Body of pancreas (tissue), 4 donors: ENCODE data around the gene MOGAT3. TPM values are rescaled to one million over a fixed set of nuclear protein-coding genes. Genes with fewer than 3 reads are reported as not detected.

Source experiments
- ATAC-seq: fragments of 150-250 bp; one replicate; pipeline ENCODE4 v1.9.1; 2016
- DNase-seq, 4 donors: peaks; one replicate each; pipeline ENCODE4 v3.0.0-alpha.2; 2019
- H3K27ac ChIP-seq, 4 donors: fragments of 200-600 bp; sonication (generic); 1 replicate in 3 of 4; 2 replicates in 1 of 4; pipeline versions ENCODE4 v1.5.1 to v1.6.1; 2016 to 2019; ENCODE audit warnings: mild to moderate bottlenecking in 1 of 4, mixed read lengths in 1 of 4, moderate library complexity in 1 of 4
- H3K27me3 ChIP-seq, 2 donors: fragments of 200-600 bp; sonication (generic); one replicate each; pipeline ENCODE4 v1.6.0; 2016; ENCODE audit warnings: mild to moderate bottlenecking in 1 of 2
- H3K36me3 ChIP-seq, 2 donors: fragments of 200-600 bp; sonication (generic); replicated peaks in 1 of 2; 2 replicates each; pipeline ENCODE4 v1.5.1; 2016; ENCODE audit warnings: low read depth in 2 of 2; ENCODE audit not compliant: insufficient read depth in 1 of 2
- H3K4me1 ChIP-seq: fragments of 200-600 bp; sonication (generic); one replicate; pipeline ENCODE4 v1.6.0; 2016
- H3K4me3 ChIP-seq, 2 donors: fragments of 200-600 bp; sonication (generic); 1 replicate in 1 of 2; 2 replicates in 1 of 2; pipeline ENCODE4 v1.5.1; 2016 to 2019
- H3K9me3 ChIP-seq, 3 donors: fragments of 200-600 bp; sonication (generic); 1 replicate in 2 of 3; 2 replicates in 1 of 3; pipeline ENCODE4 v1.5.1; 2016
- CTCF ChIP-seq, 7 experiments: fragments of 450-650 bp in 4 of 7; fragments of 200-600 bp in 3 of 7; sonication (generic) in 3 of 7; IDR thresholded peaks; one replicate each; pipeline ENCODE4 v1.5.1; 2016 to 2019; ENCODE audit warnings: antibody characterized with exemption in 7 of 7
- POLR2A ChIP-seq, 3 donors: fragments of 450-650 bp; IDR thresholded peaks; one replicate each; pipeline ENCODE4 v1.6.1; 2016; ENCODE audit warnings: antibody characterized with exemption in 3 of 3, mild to moderate bottlenecking in 2 of 3
- WGBS, 2 donors: methylation state at CpG; one replicate each; pipeline ENCODE4 v1.1.5; 2017; 5-methylcytosine and 5-hydroxymethylcytosine counted together
- intact Hi-C: fragments of 100-400 bp; cut with DNase I; formaldehyde crosslinking; loops from one replicate; pipeline ENCODE4 v1.15.1; 2023
- total RNA-seq, 2 donors: library from RNA; depleted of rRNA; stranded (reverse); fragments of >200 nt; gene quantifications; one replicate each; pipeline ENCODE4 v1.1.0, GENCODE V29; 2016

Gene MOGAT3
- total RNA-seq, 2 donors from 2014 or later: not detected

- Histone ChIP-seq H3K27ac (no peak overlapping the region), H3K4me1 (peaks cover under 1% of the 10 kb centered on the region), H3K27me3 (peaks cover 0 to 10% of the 10 kb centered on the region in 2 donors), H3K4me3 (no peak overlapping the region), H3K36me3 (no peaks in the 10 kb centered on the region), H3K9me3 (no peaks in the 10 kb centered on the region)
- no peak for DNase-seq
- intact Hi-C loops: no loop called here
- WGBS, 2 donors: 49 to 52% methylated on average over 5 of the region's 5 CpGs
- TF ChIP-seq POLR2A (IDR thresholded peaks at IDR 0.05): no peak
- TF ChIP-seq CTCF (IDR thresholded peaks at IDR 0.05): no peak
- no peak for ATAC-seq
Observed at GRCh38 chr7:101185258-101185839, 15.5 kb downstream of the MOGAT3 start.

- Histone ChIP-seq H3K4me3 (no peak within 1 kb of the TSS), H3K27ac (no peak within 1 kb of the TSS), H3K9me3 (no peaks in the 10 kb centered on the region), H3K36me3 (no peaks in the 10 kb centered on the region), H3K4me1 (peaks cover 15% of the 10 kb centered on the region), H3K27me3 (peaks cover 0 to 50% of the 10 kb centered on the region in 2 donors)
- 9 to 21% methylated on average over 9 to 33 of the region's 56 CpGs for WGBS, 2 donors
- ATAC-seq (no peak), DNase-seq (no peak)
- no peak for TF ChIP-seq POLR2A (IDR thresholded peaks at IDR 0.05)
- intact Hi-C loops: no loop called here
Observed at GRCh38 chr7:101180130-101180755, 20.6 kb downstream of the MOGAT3 start, which contains the start of gene NAT16. Gene NAT16, minus strand, starts transcription at chr7:101180293. Its CDS starts 5,486 bp downstream, at chr7:101174807.

GRCh38 chr7:101179713-101180112 is 21.1 kb downstream of the MOGAT3 start:
- H3K36me3 ChIP-seq: no peaks in the 10 kb centered on the region
- H3K4me3 ChIP-seq: no peak overlapping the region
- no peak for ATAC-seq
- intact Hi-C loops: no loop called here
- no peak overlapping the region for H3K27ac ChIP-seq
- H3K27me3 ChIP-seq: peaks cover 0 to 54% of the 10 kb centered on the region in 2 donors
- TF ChIP-seq POLR2A (IDR thresholded peaks at IDR 0.05) (no peak), CTCF (IDR thresholded peaks at IDR 0.05) (no peak)
- peaks cover 15% of the 10 kb centered on the region for H3K4me1 ChIP-seq
- H3K9me3 ChIP-seq: no peaks in the 10 kb centered on the region
- 0 to 3% methylated on average over 2 to 22 of the region's 27 CpGs for WGBS, 2 donors
- no peak for DNase-seq

GRCh38 chr7:101179117-101179516 is 21.7 kb downstream of the MOGAT3 start:
- no peak overlapping the region for H3K27ac ChIP-seq
- peaks cover 17% of the 10 kb centered on the region for H3K4me1 ChIP-seq
- DNase-seq (no peak), ATAC-seq (no peak)
- peaks cover 0 to 59% of the 10 kb centered on the region in 2 donors for H3K27me3 ChIP-seq
- no peak overlapping the region for H3K4me3 ChIP-seq
- intact Hi-C loops: no loop called here
- H3K9me3 ChIP-seq: no peaks in the 10 kb centered on the region
- WGBS, 2 donors: 2% methylated on average over 18 to 20 of the region's 20 CpGs
- TF ChIP-seq CTCF (IDR thresholded peaks at IDR 0.05) (no peak), POLR2A (IDR thresholded peaks at IDR 0.05) (no peak)
- no peaks in the 10 kb centered on the region for H3K36me3 ChIP-seq

GRCh38 chr7:101177644-101178043 is 23.2 kb downstream of the MOGAT3 start:
- Histone ChIP-seq H3K27ac (no peak overlapping the region), H3K4me3 (no peak overlapping the region), H3K9me3 (no peaks in the 10 kb centered on the region), H3K4me1 (peaks cover 31% of the 10 kb centered on the region), H3K27me3 (peaks cover 0 to 73% of the 10 kb centered on the region in 2 donors), H3K36me3 (no peaks in the 10 kb centered on the region)
- intact Hi-C loops: no loop called here
- DNase-seq: peak in 1 of 4 donors; percentile 50
- ATAC-seq: no peak
- no peak for TF ChIP-seq CTCF (IDR thresholded peaks at IDR 0.05)
- no peak for TF ChIP-seq POLR2A (IDR thresholded peaks at IDR 0.05)
- 86 to 100% methylated on average over 1 to 2 of the region's 2 CpGs for WGBS, 2 donors
